GF-D8 (cell line): ENCODE results near the gene SEMA6A.

Source experiments
- DNase-seq: peaks from one replicate; lab custom pipeline; 2025; lab: John Stamatoyannopoulos, UW

Gene SEMA6A

GRCh38 chr5:116437922-116438578 is 136.6 kb downstream of the SEMA6A start:
- DNase-seq = no peak

DNA sequence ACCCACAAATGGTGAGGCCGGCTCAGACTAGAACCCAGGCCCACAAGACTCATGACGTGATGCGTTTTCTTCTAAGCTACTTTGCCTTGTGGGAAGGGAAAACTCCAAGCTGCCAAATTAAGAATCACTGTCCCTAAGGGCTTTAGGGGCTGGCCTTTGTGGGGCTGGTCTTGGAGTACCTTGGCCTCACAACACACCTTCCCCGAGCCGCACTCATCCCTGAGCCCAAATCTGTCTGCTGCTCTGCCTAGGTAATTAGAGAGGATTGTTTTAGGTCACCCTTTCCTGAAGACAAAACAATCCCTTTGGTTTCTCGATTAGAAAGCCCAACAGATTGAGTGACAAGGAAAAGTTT is 137.3 kb downstream of the SEMA6A start:
- no peak for DNase-seq

DNA sequence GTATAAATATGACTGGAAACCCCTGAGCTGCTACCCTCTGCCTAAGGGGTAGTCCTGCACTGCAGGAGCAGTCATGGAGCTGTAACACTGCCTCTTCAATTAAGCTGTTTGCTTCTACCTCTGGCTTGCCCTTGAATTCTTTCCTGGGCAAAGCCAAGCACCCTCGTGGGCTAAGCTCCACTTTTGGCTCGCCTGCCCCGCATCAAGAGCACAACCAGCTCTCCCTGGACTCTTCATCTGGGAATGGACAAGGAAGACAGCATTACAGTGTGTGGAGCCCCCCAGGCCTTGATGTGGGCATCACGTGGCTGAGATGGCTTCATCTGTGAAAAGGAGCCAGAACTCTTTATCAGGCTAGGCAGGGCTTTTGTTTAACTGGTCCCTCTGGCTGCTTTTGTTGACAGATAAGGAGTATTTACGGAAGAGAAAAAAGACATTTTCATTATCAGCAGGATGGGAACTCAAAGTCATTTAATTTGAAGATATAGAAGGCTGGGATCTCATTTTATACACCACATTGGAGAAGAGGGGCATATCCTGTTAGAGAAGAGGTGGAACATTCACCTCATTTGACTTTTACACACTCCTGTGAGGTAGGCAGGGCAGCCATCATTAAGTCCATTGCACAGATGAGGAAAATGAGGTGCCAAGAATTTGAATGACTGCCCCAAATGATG is 137.8 kb downstream of the SEMA6A start:
- no peak for DNase-seq

GRCh38 chr5:116428966-116429365 is 145.7 kb downstream of the SEMA6A start:
- DNase-seq = no peak

- no peak for DNase-seq
Measured at GRCh38 chr5:116428413-116428812, 146.2 kb downstream of the SEMA6A start.

GRCh38 chr5:116424951-116425350 is 149.7 kb downstream of the SEMA6A start:
- DNase-seq = no peak

DNA sequence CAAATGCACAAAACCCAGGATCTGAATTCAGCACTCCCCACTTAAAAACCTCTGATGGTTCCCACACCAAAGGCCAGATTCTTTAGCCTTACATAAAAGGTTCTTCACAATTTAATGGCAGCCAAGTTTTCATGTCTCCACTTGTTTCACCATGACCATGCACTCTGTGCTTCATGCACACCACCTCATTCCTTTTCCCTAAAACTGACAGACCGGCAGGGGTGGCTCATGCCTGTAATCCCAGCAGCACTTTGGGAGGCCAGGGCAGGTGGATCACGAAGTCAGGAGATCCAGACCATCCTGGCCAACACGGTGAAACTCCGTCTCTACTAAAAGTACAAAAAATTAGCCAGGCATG is 150.4 kb downstream of the SEMA6A start:
- DNase-seq = no peak

GRCh38 chr5:116423587-116424257 is 150.9 kb downstream of the SEMA6A start:
- DNase-seq = no peak

DNA sequence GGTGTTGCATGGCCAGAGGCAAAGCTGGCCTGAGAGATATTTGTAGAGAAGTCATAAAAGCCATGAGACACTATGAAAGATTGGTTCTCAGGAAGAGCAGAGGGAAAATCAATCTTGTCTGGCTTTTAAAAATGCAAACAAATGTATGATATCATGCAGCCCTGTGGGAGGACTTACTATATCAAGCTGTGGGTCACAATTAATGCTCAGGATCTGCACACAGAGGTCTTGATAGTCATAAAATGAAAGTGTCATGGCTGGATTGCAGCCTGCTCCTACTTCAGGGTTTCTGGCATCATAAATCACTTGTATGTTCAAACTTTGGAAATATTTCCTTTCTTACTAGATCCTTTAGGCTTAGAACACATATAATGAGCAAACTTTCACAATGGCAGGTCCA is 151.5 kb downstream of the SEMA6A start:
- DNase-seq = no peak

GRCh38 chr5:116421080-116421629 is 153.5 kb downstream of the SEMA6A start:
- no peak for DNase-seq

DNA sequence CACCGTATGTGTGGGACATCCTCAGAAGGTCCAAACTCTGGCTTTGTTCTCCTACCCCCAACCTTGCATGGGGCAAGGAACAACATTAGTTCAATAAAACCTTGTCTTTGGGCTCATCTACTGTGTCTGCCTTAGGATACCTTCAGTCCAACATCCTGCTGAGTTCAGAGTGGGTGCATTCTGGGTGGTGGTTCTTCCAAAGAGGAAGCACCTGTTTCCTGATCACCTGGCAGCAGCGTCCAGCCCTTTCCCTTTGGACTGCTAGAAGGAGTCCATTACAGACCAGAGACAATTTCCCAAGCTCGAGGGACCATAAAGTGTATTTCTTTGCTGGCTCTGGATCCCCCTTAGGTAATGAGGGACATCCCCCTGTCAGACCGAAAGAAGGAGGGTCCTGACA is 154.1 kb downstream of the SEMA6A start:
- no peak for DNase-seq

GRCh38 chr5:116419258-116419657 is 155.4 kb downstream of the SEMA6A start:
- no peak for DNase-seq

GRCh38 chr5:116418774-116419173 is 155.8 kb downstream of the SEMA6A start:
- DNase-seq = no peak

GRCh38 chr5:116418016-116418415 is 156.6 kb downstream of the SEMA6A start:
- no peak for DNase-seq

GRCh38 chr5:116415989-116416388 is 158.6 kb downstream of the SEMA6A start:
- DNase-seq = no peak

GRCh38 chr5:116415182-116415581 is 159.4 kb downstream of the SEMA6A start:
- no peak for DNase-seq

GRCh38 chr5:116411101-116411571 is 163.5 kb downstream of the SEMA6A start:
- no peak for DNase-seq

- no peak for DNase-seq
Measured at GRCh38 chr5:116410336-116410890, 164.2 kb downstream of the SEMA6A start.

GRCh38 chr5:116409591-116410296 is 164.9 kb downstream of the SEMA6A start:
- DNase-seq = no peak

DNA sequence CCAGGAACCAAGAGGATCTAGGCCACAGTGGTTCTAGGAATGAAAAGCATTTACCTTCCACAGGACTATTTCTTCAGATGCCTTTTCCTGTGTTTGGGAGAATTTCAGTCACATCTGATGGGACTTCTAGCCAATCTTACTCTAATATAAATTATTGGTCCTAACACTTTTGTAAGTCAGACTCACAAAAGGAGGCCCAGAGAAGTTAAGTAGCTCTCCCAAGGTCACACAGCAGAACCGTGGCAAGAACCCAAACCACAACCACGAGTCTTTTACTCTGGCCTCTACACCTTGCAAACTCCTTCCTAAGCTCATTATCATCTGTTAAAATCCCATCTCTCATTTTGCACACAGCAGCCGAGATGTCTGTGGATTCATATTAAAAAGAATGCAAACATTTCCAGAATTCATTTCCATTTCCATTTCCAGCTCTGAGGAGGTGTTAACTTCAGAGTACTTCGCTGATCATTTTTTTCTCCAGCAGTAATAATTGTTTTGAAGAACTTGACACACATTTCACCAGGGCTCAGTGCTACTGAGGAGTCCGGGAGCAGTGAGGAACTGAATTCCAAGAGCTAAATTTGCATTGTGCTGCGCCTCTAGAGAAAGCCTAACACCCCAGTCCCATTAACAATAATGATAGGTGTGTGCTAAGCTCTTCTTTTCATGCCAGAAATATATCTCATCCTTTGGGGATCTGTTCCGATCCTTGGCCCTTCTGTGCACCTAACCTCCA is 168.1 kb downstream of the SEMA6A start:
- DNase-seq = no peak

DNA sequence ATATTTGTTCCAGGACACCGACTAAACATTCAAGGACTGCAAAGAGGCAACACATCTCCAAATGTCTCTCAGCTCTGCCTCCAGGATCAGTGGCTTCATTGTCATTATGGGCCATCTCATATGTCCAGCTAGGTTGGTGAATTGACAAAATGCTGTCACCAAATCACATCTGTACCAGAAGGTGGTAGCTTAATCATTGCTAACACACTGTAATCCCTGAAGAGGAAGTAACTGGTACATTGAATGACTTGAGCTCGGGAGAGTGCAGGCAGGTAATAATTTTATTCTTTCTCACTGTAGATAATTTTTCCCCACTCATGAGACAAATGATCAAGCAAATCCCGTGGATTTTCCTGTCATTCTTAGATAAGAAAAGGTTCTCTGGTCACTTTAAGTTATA is 169.8 kb downstream of the SEMA6A start:
- no peak for DNase-seq
